Activated T-cell treated with anti-CD3 and anti-CD28 coated beads for 4 hours (primary cell): ENCODE measurements around the gene SLC39A2.
"Not testable (repeated sequence)": the region's sequence is repeated elsewhere in the genome, so short reads cannot be mapped to it uniquely, and the experiment has no call there.

Source experiments
- DNase-seq: peaks from one replicate; pipeline ENCODE4 v3.0.0-alpha.2; 2020

Gene SLC39A2

DNA sequence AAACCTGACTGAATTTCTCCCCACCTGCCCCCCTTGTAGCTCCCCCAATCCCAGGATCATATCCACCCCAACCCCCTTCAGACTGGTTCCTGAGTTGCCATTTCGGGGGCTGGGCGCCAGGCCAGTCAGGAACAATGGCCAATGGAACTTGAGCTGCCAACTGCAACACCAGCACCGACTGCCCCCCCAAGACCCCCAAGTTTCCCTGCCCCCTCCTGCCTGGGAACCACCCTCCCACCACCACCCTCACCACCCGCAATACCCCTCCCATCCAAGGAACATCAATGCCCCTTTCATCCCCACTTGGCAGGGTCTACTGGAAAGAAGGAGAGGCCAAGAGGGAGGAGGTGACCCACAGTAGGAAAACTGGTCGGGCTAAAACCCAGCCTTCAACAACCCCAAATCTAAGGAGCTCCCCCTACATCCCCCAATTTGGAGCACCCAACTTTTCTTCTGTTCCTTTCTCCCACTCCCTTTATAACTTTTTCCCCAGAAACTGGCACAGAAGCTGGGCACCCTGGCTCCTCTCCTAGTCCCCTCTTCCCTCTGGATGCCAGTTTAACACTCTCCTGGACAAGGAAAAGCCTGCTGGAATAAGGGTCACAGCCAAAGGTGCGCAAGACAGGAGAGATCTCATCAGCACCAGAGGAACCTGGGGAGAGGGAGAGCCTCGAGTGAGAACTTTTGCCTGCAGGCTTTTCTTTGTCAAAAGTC lies 27.3 kb downstream of the SLC39A2 start:
- DNase-seq, result no peak

DNA sequence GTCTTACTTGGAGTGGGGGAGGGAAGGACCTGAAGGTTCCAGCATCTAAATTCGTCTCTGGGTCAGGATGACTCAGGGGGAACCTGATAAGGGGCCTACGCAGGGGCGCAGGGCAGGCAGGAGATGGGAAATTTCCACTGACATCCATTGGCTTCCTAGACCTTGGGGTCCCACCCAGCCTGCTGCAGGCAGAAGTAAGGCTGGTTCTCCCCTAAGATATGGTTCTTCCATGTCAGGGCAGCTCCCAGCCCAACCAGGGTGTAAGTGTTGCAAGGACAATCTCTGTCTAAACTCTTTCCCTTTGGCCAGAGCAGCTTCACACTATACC lies 27.9 kb downstream of the SLC39A2 start:
- DNase-seq, result no peak

DNA sequence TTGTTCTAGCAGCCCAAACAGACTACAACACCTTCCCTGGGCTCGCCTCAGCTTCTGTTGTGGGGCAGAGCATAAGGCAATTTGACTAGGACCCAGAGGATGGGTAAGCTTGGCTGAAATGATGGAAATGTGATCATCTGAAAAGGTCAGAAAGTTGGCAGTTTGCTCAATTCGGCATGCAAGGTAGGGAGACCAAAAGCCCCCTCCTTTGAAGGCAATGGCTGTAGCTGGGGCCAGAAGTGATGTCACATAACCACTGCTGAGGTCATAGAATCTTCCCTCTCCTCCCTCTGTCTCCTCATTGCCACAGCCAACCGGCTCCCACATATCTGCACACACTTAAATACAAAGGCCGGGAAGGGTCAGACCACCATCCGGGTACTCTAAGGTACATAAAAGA lies 30.8 kb downstream of the SLC39A2 start, which contains the start of gene TPPP2:
Gene TPPP2 (plus strand): TSS at position 301 of the 400 bp plus-strand sequence. CDS start 365 bp downstream, outside the sequence.
- DNase-seq, result no peak

DNA sequence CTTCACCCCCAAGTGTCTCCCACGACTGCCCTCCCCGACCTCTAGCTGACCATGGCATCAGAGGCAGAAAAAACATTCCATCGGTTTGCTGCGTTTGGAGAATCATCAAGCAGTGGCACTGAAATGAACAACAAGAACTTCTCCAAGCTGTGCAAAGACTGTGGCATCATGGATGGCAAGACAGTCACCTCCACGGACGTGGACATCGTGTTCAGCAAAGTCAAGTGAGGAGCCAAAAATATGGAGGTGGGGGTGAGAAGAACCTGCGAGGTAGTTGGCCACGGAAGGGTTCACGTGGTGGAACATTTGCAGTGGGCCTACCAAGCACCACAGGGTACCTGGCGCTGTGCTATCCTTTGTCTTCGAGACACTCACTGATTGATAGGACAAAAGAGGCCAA lies 31.4 kb downstream of the SLC39A2 start:
- no peak for DNase-seq

DNA sequence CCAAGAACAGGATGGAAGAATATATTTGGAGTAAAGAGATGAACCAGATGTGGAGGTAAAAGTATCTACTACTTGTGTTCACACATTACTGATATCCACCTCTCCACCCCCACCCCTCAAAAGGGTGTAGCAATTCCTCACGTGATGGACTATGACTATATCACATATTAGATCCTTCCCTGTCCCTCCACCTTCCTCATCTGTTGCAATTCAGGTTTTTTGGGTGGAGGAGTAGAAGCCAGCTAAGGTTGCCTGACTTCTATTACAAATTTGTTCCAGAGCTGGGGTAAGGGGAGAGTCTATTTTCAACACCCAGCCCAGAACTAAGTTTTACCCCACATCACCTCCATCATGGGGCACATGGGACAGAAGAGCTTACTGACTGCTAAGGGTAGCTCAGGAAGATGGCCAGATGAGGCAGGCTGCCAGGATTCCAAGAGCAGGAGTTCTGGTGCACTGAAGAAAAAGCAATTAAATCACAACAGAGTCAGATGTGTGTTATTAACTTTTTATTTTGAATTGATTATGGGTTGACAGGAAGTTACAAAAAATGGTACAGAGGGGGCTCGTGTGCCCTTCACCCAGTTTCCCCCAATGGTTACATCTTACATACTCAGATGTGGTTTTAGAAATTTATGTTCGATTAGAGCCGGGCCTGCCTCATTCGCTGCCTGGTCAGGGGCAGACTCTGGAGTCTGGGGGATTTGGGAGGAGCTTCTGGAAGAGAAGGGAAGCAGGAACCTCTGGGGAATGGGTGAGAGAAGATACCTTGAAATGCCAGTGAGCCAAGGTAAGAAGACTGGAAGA lies 33.4 kb downstream of the SLC39A2 start:
- DNase-seq, result no peak

DNA sequence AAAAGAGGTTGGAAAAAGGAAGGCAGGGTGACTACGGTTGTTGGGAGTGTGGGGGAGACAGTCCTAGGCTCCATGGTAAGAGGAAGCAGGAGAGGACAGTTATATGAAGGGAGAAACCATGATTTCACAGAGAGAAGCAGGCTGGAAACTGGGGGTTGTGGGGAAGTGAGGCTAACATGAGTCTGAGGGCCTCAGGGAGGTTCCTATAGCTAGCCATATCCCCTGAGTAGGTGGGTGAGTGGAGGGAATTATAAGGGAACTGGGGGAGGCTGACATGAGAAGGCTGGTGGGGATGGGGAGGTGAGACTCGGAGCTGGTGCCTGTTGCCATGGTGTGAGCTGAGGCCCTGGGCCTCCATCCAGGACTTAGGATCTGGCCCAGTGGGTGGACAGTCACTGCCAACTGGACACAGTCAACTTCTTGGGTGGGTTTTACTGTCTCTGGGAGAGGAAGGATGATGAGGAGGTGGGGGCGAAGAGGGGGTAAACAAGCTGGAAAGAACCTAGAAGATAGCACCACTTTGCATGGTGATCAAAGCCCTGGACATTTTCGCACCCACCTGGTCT lies 34.1 kb downstream of the SLC39A2 start:
- DNase-seq, result no peak

DNA sequence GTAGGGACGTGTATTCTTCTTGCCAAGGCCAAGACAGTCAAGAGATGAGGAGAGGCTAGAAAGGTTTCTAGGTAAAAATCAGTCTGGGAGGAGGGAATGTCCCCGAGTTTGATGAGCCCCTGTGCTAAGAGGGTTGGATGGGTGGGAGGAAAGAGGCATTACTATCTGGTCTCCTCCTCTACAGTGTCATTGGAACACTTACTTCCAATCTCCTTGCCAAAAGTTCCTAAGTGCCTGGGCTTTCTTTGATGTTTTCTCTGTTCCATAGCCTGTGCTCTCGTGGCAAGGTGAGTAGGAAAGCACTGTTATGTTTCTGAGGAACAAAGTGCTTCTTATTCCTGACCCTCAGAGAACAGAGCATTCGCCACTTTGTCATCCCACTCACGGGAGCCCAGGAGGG lies 35.6 kb downstream of the SLC39A2 start, which contains the start of gene RNASE13:
Gene RNASE13 (minus strand): TSS at position 101 of the 400 bp plus-strand sequence. CDS start 519 bp downstream, outside the sequence.
- DNase-seq, result no peak

DNA sequence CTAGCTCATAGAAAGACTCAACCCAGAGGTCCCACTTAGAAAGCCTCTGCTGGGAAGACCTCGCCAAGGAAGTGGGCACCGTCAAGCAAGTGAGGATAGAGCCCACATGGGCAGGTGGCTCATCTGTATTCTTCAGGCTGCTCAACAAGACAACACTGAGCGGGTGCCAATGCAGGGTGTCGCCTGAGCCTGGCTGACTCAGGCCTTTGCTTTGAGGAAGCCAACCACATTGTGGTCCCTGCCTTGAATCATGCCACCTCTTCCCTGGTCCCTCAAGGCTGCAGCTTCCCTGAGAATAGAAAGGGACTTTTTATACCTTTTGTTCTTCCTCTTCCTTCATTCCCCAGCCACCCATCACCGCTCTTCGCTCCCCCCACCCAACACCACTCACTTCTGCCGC lies 37.7 kb downstream of the SLC39A2 start:
- no peak for DNase-seq

DNA sequence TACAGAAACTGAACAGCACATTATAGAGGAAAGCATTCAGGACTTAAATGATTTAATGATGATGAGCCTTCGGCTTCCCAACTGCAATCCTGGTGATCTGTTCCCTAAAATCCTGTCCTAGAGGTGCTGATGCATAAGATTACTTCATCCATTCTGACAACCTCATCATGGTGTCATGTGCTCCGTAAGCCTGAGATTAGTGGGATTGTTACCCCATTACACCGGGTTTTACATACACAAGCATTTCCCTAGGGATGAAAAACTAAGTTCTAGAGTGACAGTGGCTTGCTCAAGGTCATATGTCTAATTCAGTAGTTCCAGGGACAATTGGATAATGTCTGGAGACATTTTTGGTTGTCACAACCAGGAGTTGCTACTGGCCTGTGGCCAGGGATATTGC lies 38.1 kb downstream of the SLC39A2 start:
- no peak for DNase-seq

DNA sequence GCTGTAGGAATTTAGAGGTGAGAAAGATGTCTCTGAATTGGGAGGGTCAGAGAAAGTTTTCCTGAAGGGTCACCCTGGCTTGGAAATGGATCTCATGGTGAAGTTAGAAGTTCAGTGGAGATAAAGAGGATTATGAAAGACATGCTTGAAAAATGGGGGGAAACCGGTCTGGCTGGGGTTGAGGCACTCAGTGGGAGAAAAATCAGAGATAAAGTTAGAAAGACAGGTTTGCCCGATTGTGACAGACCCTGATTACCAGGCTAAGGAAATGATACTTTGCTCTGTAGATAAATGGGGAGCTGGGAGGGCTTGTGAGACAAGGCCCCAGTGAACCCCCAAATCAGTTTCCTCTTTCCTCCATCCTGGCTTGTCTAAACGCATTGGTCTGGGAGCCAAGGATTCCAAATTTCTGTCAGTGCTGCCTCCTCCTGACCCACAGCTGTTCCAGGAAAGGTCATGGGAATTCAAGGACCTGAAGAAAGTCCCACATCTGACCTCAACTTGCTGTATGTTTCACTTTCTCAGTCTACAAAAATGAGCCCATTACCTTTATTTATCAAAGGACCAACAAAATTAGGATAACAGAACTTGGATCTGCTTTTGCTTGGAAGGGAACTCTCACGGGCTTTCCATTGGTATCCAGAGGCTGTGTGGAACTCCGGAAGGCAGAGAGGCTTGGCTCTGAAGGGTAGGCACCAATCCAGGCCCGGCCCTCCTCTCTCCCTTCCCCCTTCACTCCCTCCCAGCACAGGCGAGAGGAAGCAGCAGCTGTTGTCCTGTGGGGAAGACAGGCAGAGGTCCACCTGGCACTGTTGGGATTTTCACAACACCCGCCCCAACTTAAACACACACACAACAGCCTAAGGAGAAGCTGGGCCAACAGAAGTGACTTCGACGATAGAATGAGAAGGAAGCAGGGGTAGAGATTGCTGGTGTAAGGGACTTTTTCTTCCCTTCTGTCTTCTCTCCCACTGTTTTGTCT lies 39.6 kb downstream of the SLC39A2 start:
- no peak for DNase-seq

DNA sequence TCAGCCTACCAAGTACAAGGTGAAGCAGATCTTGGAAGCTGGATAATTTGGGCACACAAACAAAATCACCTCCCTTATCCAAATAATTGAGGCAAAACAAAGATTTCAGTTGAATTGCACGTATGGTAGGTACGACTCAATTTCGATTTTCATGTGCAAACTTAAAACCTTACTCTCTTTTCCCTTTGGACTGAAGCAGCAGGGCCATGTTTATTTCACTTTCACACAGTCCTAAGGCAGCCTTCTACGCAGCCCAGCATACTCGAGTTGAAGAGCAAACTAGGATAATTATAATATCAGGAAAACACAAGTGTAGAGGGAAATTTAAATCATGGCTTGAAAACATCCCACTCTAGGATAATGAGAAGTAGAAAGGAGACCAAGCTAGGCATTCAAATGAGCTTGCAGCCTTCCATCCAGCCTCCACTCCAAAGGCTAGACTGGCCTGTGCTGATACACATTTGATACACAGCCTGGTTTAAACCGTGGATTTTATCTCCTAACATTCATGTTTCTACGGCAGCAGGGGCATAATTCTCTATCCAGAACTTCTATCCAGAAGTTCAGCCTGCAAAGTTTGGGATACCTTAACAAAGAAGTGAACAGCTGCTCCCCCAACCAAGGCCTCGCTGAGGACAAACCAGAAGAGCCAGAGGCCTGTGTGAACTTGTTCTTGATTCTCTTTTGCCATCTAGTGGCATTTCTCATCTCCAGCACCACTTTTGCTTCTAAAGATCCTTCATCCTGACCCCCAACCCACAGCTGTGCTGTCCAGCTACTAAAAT lies 40.7 kb downstream of the SLC39A2 start:
- no peak for DNase-seq

DNA sequence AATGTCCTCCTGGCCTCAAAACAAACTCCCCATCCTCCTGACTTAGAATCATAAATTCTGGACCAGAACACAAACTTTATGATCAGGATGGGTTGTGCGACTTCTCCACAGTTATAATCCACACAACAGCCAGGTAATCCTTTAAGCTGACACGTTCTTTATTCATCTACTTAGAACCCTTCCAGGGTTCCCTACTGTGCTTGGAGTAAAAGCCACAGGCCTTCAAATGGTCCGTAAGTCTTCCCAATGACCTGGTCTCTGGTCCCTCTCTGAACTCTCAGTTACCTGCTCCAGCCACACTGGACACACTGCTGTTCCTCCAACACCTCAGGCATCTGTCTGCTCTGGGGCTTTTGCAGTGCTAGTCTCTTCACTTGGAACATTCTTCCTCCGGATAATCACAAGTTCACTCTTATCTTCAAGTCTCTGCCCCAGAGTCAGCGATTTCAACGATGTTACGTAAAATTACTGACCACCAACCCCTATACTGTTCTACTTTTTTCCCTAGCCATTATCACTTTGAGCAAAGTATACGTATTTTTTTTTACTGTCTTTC lies 41.4 kb downstream of the SLC39A2 start:
- no peak for DNase-seq

DNA sequence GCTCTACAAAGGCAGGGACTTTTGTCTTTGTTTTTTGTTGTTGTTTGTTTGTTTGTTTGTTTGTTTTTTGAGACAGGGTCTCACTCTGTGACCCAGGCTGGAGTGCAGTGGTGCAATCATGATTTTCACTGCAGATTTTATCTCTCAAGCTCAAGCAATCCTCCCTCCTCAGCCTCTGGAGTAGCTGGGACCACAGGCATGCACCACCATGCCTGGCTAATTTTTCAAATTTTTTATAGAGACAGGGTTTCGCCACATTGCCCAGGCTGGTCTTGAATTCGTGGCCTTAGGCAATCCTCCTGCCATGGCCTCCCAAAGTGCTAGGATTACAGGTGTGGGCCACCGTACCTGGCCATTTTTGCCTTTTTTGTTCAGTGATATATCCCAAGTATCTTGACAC lies 41.8 kb downstream of the SLC39A2 start:
- not testable (repeated sequence) for DNase-seq

DNA sequence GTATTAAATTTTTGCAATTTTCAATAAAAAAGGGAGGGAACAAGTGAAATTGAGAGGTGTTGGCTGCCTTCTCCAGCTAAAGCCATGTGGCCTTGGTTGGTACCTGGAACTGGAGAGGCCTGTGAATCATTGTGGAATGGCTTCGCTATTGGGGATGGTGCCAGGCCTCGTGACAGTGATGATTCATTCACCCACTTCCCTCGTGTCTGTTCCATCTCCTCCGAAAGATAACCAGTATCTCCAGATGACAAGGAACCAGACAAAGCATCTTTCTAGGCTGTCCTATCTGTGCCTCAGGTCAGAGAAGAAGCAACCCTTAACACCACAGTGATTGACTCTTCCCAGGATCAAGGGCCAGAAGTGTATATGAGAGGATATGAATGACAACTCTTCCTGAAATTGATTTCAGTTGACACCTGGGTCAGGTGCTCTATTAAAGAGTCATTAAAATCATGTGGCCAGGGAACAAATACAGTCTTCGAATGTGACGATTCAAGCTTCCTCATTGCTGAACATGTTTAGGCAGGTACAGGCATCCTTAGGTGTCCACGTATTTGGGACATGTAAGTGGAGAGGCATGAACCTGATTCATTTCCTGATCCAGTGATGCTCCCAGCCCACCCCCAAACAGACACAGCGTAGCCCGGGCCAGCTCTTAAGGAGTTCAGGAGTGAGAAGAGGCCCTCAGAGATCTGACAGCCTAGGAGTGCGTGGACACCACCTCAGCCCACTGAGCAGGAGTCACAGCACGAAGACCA lies 42.8 kb downstream of the SLC39A2 start, which contains the start of gene RNASE7:
Gene RNASE7 (plus strand): TSS at position 687 of the 758 bp plus-strand sequence. CDS start 631 bp downstream, outside the sequence.
- no peak for DNase-seq

DNA sequence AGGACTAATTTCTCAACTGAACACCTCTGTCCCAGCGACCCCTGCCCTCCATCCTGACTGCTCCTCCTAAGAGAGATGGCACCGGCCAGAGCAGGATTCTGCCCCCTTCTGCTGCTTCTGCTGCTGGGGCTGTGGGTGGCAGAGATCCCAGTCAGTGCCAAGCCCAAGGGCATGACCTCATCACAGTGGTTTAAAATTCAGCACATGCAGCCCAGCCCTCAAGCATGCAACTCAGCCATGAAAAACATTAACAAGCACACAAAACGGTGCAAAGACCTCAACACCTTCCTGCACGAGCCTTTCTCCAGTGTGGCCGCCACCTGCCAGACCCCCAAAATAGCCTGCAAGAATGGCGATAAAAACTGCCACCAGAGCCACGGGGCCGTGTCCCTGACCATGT lies 43.8 kb downstream of the SLC39A2 start:
- no peak for DNase-seq

DNA sequence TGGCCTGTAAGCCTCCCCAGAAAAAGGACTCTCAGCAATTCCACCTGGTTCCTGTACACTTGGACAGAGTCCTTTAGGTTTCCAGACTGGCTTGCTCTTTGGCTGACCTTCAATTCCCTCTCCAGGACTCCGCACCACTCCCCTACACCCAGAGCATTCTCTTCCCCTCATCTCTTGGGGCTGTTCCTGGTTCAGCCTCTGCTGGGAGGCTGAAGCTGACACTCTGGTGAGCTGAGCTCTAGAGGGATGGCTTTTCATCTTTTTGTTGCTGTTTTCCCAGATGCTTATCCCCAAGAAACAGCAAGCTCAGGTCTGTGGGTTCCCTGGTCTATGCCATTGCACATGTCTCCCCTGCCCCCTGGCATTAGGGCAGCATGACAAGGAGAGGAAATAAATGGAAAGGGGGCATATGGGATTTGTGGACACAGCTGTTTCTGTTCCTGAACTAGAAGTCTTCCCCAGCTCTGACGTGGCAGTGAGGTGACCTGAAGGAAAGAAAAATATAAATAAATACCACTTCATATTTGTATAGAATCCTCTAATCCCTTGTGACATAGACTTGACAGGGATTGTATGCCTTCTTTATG lies 44.4 kb downstream of the SLC39A2 start:
- no peak for DNase-seq

DNA sequence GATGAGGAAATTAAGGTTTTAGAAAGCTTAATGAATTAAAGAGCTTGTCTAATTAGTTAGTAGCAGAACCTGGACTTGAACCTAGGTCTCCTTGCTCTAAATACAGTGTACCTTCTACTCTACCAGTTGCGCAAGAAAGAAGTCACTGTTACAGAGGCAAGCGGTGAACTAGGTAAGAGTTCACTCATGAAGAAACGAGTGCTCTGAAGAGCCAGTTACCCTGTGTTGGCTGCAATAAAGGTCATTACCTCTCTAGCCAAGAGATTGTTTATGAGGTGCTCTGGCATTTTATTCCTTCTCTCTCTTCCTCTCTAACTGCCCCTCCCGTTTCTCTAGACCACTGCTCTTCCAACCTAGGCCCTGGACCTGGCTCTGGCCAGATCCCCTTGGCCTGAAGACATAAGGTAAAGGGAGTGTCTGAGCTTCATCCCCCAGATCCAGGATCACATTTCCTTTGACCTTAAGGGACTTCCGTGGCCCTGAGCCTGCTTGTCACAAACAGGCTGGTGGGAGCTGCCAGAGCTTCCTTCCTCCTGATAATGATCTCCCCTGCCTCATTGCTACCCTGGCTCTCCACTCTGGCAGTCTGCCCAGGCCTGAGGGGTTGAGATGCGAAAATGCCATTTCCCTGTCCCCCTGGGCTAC lies 45.0 kb downstream of the SLC39A2 start:
- no peak for DNase-seq

DNA sequence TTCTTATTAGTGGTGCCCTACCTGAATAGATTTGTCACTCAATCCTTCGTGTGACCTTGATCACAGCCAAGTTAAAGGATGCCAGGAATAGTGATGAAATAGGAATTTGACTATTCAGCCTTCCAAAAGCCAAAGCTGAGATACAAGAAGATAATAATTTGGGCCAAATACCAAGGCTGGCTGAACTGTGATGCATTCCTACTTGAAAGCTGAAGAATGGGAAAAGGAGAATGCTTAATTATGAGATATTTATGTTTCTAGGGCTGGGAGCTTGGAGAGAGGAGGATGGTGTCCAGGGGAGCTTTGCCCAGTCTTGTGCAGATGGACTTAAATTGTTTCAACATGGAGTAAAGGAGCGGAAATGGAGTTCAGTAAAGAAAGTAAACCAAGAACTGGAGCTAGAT lies 48.3 kb downstream of the SLC39A2 start:
- DNase-seq, result no peak

DNA sequence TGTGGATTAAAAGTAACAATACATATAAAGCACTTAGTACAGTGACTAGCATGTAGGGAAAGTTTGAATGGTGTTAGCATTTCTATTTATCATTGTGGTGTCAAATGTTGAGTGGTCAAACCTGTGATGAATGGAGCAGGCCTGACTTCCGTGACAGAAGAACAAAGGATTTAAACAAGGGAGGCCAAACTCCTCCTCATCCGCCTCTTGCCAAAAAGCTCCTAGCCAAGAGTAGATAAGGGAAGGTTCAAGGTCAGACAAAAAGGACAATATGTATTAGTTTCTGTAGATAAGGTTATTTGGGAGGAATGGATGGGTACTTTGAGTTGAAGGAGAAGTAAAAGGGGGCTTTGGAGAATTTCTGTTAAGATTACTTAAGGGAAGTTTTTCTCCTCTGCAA lies 49.5 kb downstream of the SLC39A2 start:
- DNase-seq, result no peak

DNA sequence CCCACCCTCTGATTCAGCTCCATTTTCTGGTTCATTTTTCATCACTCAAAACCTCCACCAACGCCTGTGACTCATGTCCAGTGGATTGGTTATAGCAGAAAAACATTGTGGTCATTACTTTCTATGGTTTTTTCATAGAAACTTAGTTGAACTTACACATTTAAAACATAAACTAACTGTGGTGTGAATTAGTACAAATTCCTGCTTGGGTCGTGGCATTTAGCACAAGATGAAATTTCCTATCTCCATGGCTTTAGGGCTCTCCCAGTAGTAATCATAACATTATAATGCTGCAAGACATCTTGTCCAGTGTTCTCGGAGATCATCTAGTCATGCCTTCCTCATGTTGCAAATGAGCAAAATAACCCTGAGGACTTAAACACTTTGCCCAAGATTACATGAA lies 50.2 kb downstream of the SLC39A2 start:
- no peak for DNase-seq
